ENCODE results near the gene DPYSL4.

The DPYSL4 gene

DNA sequence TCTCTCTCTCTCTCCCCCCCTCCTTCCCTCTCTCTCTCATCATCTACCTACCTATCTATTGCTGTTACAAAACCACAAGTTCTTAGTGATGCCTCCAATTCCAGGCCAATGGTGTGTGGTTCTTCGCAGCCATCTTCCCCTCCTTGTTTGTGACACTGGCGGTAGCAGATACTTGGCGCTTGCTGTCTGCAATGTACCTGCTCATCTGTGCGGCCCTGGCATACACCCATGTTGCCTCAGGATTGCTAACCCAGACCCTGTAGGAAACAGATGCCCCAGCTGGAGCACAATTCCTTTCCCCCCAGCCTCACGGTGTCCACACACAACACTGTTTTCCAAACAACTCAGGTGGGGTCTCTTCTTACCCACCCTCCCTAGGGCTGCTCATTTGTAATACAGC is 13.6 kb upstream of the DPYSL4 start:
- H3K27ac ChIP-seq (ENCODE audit: low read depth, low read length) = no peak overlapping the region
- no peak overlapping the region for H3K9ac ChIP-seq (ENCODE audit: low read depth, low read length)
- no peaks in the 10 kb centered on the region for H3K36me3 ChIP-seq (ENCODE audit: control insufficient read depth, insufficient read depth, low read length)
- peaks cover 18% of the 10 kb centered on the region for H3K27me3 ChIP-seq (ENCODE audit: control insufficient read depth, insufficient read depth, low read length)
- H3K4me1 ChIP-seq (ENCODE audit: control insufficient read depth, insufficient read depth, low read length) = peaks cover 8% of the 10 kb centered on the region; the same call in 1 of the 2 replicates
- H3K4me3 ChIP-seq (ENCODE audit: low read depth, low read length) = no peak overlapping the region
- no peaks in the 10 kb centered on the region for H3K9me3 ChIP-seq (ENCODE audit: control insufficient read depth, insufficient read depth, low read length)

GRCh38 chr10:132174237-132174636 is 12.5 kb upstream of the DPYSL4 start:
- Histone ChIP-seq H3K4me3 (ENCODE audit: low read depth, low read length) (no peak overlapping the region), H3K27ac (ENCODE audit: low read depth, low read length) (no peak overlapping the region), H3K9ac (ENCODE audit: low read depth, low read length) (no peak overlapping the region), H3K4me1 (ENCODE audit: control insufficient read depth, insufficient read depth, low read length) (peaks cover 8% of the 10 kb centered on the region; the same call in 1 of the 2 replicates), H3K36me3 (ENCODE audit: control insufficient read depth, insufficient read depth, low read length) (no peaks in the 10 kb centered on the region), H3K27me3 (ENCODE audit: control insufficient read depth, insufficient read depth, low read length) (peaks cover 18% of the 10 kb centered on the region), H3K9me3 (ENCODE audit: control insufficient read depth, insufficient read depth, low read length) (no peaks in the 10 kb centered on the region)

DNA sequence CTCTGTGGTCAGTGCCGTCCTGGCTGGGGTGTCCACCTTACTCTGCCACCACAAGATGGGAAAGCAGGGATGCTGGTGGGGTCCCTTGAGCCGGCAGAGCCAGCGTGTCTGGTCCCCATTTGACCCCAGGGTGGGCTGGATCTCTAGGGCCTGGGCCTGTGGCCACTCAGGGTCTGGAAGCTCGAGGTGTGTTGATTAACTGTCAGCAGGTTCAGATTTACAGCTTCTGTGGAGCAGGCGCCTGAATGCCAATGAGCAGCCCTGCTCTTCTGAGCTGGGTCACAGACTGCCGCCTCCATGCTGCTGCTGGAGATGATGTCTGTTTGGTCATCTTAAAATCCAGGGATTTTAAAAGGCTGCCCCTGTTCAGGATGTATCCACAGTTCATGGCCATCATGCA is 11.3 kb upstream of the DPYSL4 start:
- H3K4me1 ChIP-seq (ENCODE audit: control insufficient read depth, insufficient read depth, low read length) = peaks cover 8% of the 10 kb centered on the region; the same call in 1 of the 2 replicates
- H3K4me3 ChIP-seq (ENCODE audit: low read depth, low read length) = no peak overlapping the region
- no peaks in the 10 kb centered on the region for H3K36me3 ChIP-seq (ENCODE audit: control insufficient read depth, insufficient read depth, low read length)
- no peak overlapping the region for H3K27ac ChIP-seq (ENCODE audit: low read depth, low read length)
- H3K9ac ChIP-seq (ENCODE audit: low read depth, low read length) = no peak overlapping the region
- peaks cover 18% of the 10 kb centered on the region for H3K27me3 ChIP-seq (ENCODE audit: control insufficient read depth, insufficient read depth, low read length)
- H3K9me3 ChIP-seq (ENCODE audit: control insufficient read depth, insufficient read depth, low read length) = no peaks in the 10 kb centered on the region

GRCh38 chr10:132175907-132176581 is 10.7 kb upstream of the DPYSL4 start:
- Histone ChIP-seq H3K27me3 (ENCODE audit: control insufficient read depth, insufficient read depth, low read length) (peaks cover 18% of the 10 kb centered on the region), H3K4me3 (ENCODE audit: low read depth, low read length) (no peak overlapping the region), H3K9ac (ENCODE audit: low read depth, low read length) (no peak overlapping the region), H3K9me3 (ENCODE audit: control insufficient read depth, insufficient read depth, low read length) (no peaks in the 10 kb centered on the region), H3K36me3 (ENCODE audit: control insufficient read depth, insufficient read depth, low read length) (no peaks in the 10 kb centered on the region), H3K4me1 (ENCODE audit: control insufficient read depth, insufficient read depth, low read length) (peaks cover 8% of the 10 kb centered on the region; the same call in 1 of the 2 replicates), H3K27ac (ENCODE audit: low read depth, low read length) (no peak overlapping the region)

GRCh38 chr10:132176623-132177500 is 9.9 kb upstream of the DPYSL4 start:
- H3K9ac ChIP-seq (ENCODE audit: low read depth, low read length) = no peak overlapping the region
- peaks cover 18% of the 10 kb centered on the region for H3K27me3 ChIP-seq (ENCODE audit: control insufficient read depth, insufficient read depth, low read length)

GRCh38 chr10:132178046-132178445 is 8.7 kb upstream of the DPYSL4 start:
- Histone ChIP-seq H3K27me3 (ENCODE audit: control insufficient read depth, insufficient read depth, low read length) (peaks cover 23% of the 10 kb centered on the region), H3K9me3 (ENCODE audit: control insufficient read depth, insufficient read depth, low read length) (no peaks in the 10 kb centered on the region), H3K9ac (ENCODE audit: low read depth, low read length) (no peak overlapping the region), H3K27ac (ENCODE audit: low read depth, low read length) (no peak overlapping the region), H3K36me3 (ENCODE audit: control insufficient read depth, insufficient read depth, low read length) (no peaks in the 10 kb centered on the region), H3K4me3 (ENCODE audit: low read depth, low read length) (no peak overlapping the region), H3K4me1 (ENCODE audit: control insufficient read depth, insufficient read depth, low read length) (peaks cover 8% of the 10 kb centered on the region; the same call in 1 of the 2 replicates)

More at GRCh38 chr10:132176623-132177500, 9.9 kb upstream of the DPYSL4 start:
- Histone ChIP-seq H3K4me1 (ENCODE audit: control insufficient read depth, insufficient read depth, low read length) (peaks cover 8% of the 10 kb centered on the region; the same call in 1 of the 2 replicates), H3K4me3 (ENCODE audit: low read depth, low read length) (no peak overlapping the region), H3K36me3 (ENCODE audit: control insufficient read depth, insufficient read depth, low read length) (no peaks in the 10 kb centered on the region), H3K27ac (ENCODE audit: low read depth, low read length) (no peak overlapping the region), H3K9me3 (ENCODE audit: control insufficient read depth, insufficient read depth, low read length) (no peaks in the 10 kb centered on the region)

GRCh38 chr10:132178672-132179545 is 7.8 kb upstream of the DPYSL4 start:
- H3K36me3 ChIP-seq (ENCODE audit: control insufficient read depth, insufficient read depth, low read length) = no peaks in the 10 kb centered on the region
- H3K4me1 ChIP-seq (ENCODE audit: control insufficient read depth, insufficient read depth, low read length) = peaks cover 8% of the 10 kb centered on the region; the same call in 1 of the 2 replicates
- H3K9ac ChIP-seq (ENCODE audit: low read depth, low read length) = no peak overlapping the region
- no peak overlapping the region for H3K4me3 ChIP-seq (ENCODE audit: low read depth, low read length)
- no peaks in the 10 kb centered on the region for H3K9me3 ChIP-seq (ENCODE audit: control insufficient read depth, insufficient read depth, low read length)
- no peak overlapping the region for H3K27ac ChIP-seq (ENCODE audit: low read depth, low read length)
- H3K27me3 ChIP-seq (ENCODE audit: control insufficient read depth, insufficient read depth, low read length) = peaks cover 31% of the 10 kb centered on the region

GRCh38 chr10:132179551-132180392 is 7.0 kb upstream of the DPYSL4 start:
- Histone ChIP-seq H3K27me3 (ENCODE audit: control insufficient read depth, insufficient read depth, low read length) (peaks cover 40% of the 10 kb centered on the region), H3K36me3 (ENCODE audit: control insufficient read depth, insufficient read depth, low read length) (no peaks in the 10 kb centered on the region), H3K9me3 (ENCODE audit: control insufficient read depth, insufficient read depth, low read length) (no peaks in the 10 kb centered on the region), H3K27ac (ENCODE audit: low read depth, low read length) (no peak overlapping the region), H3K4me1 (ENCODE audit: control insufficient read depth, insufficient read depth, low read length) (peaks cover 8% of the 10 kb centered on the region; the same call in 1 of the 2 replicates), H3K4me3 (ENCODE audit: low read depth, low read length) (no peak overlapping the region), H3K9ac (ENCODE audit: low read depth, low read length) (no peak overlapping the region)

DNA sequence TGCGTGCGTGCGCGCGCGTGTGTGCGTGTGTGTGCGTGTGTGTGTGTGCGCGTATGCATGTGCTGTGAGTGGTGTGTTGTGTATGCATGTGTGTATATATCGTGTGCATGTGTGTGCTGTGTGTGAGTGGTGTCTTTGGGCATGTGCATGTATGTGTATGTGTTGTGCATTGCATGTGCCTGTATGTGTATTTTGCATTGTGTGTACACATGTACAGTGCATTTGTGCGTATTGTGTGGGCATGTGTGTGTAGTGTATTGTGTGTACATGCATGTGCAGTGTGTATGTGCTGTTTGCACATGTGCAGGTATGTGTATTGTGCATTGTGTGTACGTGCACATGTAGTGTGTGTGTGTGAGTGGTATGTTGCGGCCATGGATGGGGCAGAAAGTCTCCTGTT is 6.0 kb upstream of the DPYSL4 start:
- Histone ChIP-seq H3K9ac (ENCODE audit: low read depth, low read length) (no peak overlapping the region), H3K4me3 (ENCODE audit: low read depth, low read length) (no peak overlapping the region), H3K36me3 (ENCODE audit: control insufficient read depth, insufficient read depth, low read length) (no peaks in the 10 kb centered on the region), H3K4me1 (ENCODE audit: control insufficient read depth, insufficient read depth, low read length) (peaks cover 7% of the 10 kb centered on the region; the same call in 1 of the 2 replicates), H3K27ac (ENCODE audit: low read depth, low read length) (no peak overlapping the region), H3K9me3 (ENCODE audit: control insufficient read depth, insufficient read depth, low read length) (no peaks in the 10 kb centered on the region), H3K27me3 (ENCODE audit: control insufficient read depth, insufficient read depth, low read length) (peaks cover 43% of the 10 kb centered on the region)
